ENCODE data around the gene CRCP. TPM values are rescaled to one million over a fixed set of nuclear protein-coding genes. Genes with fewer than 3 reads are reported as not detected.
"Not testable (repeated sequence)": the region's sequence is repeated elsewhere in the genome, so short reads cannot be mapped to it uniquely, and the experiment has no call there.

The CRCP gene
- 10 to 100 TPM; 20.6 to 48.6 (median 44.1) TPM for total RNA-seq

DNA sequence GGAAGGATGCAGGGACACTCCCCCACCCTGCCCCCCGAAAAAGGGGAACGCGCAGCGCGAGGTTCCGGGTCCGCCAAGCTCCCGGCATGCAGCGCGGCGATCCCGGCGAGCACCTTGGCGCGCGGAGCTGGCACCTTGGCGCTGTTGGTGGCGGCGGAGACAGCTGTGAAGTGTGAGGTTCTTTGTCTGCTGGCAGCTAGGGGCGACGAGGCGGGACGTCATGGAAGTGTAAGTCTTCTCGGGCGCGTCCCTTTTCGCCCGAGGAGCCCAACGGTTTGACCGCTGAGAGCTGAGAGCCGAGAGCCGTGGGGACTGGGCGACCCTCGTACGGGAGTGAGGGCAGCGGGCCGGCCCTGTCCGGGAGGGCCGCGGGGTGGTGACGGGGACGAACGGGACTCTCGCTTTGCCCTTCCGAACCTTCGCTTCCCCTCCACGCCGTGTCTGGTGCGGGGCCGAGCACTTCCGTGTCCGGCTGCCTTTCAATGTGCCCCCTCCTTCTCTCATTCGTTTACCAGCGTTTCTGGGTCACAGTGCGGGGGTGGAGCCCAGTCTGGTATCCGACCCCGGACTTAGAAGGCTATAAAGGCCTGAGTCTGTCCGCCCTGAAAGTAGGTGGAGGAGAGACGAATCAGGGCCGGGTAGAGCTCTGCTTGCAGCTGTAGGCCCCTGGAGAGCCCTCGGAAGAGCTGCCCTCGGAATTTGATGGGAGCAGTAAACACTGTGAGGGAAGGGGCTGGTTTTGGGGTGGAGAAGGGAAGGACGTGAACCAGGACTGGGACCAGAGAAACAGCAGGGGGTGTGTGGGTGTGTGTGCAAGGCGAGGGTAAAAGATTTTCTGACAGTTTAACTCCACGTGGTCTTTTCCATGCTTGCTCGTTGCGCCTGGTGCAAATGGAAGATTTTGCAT is at the start of gene CRCP:
Gene CRCP (plus strand): TSS at position 105 of the 907 bp plus-strand sequence. CDS start 116 bp downstream, at position 221.
- 0 to 2% methylated on average over 9 to 66 of the region's 67 CpGs for WGBS, 2 donors (ENCODE audit: low coverage in 1 of 2)
- Histone ChIP-seq H3K27me3 (no peaks in the 10 kb centered on the region), H3K36me3 (no peaks in the 10 kb centered on the region), H3K9me3 (no peaks in the 10 kb centered on the region), H3K4me3 (peak within 1 kb of the TSS; percentile 55 to 87 (median 64)), H3K27ac (peak within 1 kb of the TSS; percentile 94 to 98 (median 96)), H3K4me1 (peaks cover 21 to 48% (median 30%) of the 10 kb centered on the region in 4 donors)
- intact Hi-C loops (cut with DNase I; ENCODE audit: low total_unique reads) = no loop called here
- in situ Hi-C loops (cut with MboI; ENCODE audit: low pct_ligation_motif_present in 1 of 4, low pct_unique_long_range_greater_than_20kb in 1 of 4, low sequenced_read_pairs in 3 of 4) = no loop called here
- TF ChIP-seq CTCF (IDR thresholded peaks at IDR 0.05) (peak; percentile 16 to 53 (median 34)), POLR2A (IDR thresholded peaks at IDR 0.05) (peak; percentile 78), EP300 (IDR thresholded peaks at IDR 0.05; ENCODE audit: low read depth) (no peak), POLR2AphosphoS5 (IDR thresholded peaks at IDR 0.05) (peak; percentile 57 to 88 (median 85))
- DNase-seq = peak; percentile 87

- in situ Hi-C loops (cut with MboI; ENCODE audit: low pct_ligation_motif_present in 1 of 4, low pct_unique_long_range_greater_than_20kb in 1 of 4, low sequenced_read_pairs in 3 of 4) = no loop called here
- TF ChIP-seq CTCF (IDR thresholded peaks at IDR 0.05) (no peak), EP300 (IDR thresholded peaks at IDR 0.05; ENCODE audit: low read depth) (no peak), POLR2AphosphoS5 (IDR thresholded peaks at IDR 0.05) (no peak), POLR2A (IDR thresholded peaks at IDR 0.05) (no peak)
- Histone ChIP-seq H3K27me3 (no peaks in the 10 kb centered on the region), H3K27ac (no peak overlapping the region), H3K4me3 (no peak overlapping the region), H3K9me3 (no peaks in the 10 kb centered on the region), H3K36me3 (no peaks in the 10 kb centered on the region), H3K4me1 (no peaks in the 10 kb centered on the region)
- 88 to 92% methylated on average over 4 of the region's 4 CpGs for WGBS, 2 donors (ENCODE audit: low coverage in 1 of 2)
- DNase-seq = no peak
- intact Hi-C loops (cut with DNase I; ENCODE audit: low total_unique reads) = no loop called here
Observed at GRCh38 chr7:66069732-66070131, 44.9 kb upstream of the CRCP start.

DNA sequence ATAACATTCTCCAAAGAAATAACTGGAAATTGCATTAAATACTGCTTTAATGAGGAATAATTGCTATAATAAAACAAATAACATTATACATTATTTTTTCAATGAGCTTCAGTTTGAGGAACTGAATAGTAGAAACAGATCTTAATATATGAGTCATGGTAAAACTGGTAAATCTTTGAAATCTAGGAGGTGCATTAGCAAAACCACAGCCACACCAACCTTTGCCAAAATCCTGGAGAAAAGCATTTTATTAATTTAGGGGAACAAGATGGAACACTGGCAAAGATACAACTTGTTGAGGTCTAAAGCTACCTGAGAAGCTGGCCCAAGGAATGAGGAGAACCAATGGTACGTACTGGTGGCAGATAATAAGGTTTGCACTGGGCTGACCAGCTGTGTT is 44.4 kb upstream of the CRCP start:
- Histone ChIP-seq H3K4me3 (no peak overlapping the region), H3K9me3 (no peaks in the 10 kb centered on the region), H3K27ac (no peak overlapping the region), H3K36me3 (no peaks in the 10 kb centered on the region), H3K4me1 (peaks cover 0 to 3% (median 2%) of the 10 kb centered on the region in 4 donors), H3K27me3 (no peaks in the 10 kb centered on the region)
- no peak for TF ChIP-seq CTCF (IDR thresholded peaks at IDR 0.05)
- TF ChIP-seq POLR2AphosphoS5 (IDR thresholded peaks at IDR 0.05) = no peak
- no peak for TF ChIP-seq EP300 (IDR thresholded peaks at IDR 0.05; ENCODE audit: low read depth)
- no peak for TF ChIP-seq POLR2A (IDR thresholded peaks at IDR 0.05)
- no peak for DNase-seq
- intact Hi-C loops (cut with DNase I; ENCODE audit: low total_unique reads) = no loop called here
- in situ Hi-C loops (cut with MboI; ENCODE audit: low pct_ligation_motif_present in 1 of 4, low pct_unique_long_range_greater_than_20kb in 1 of 4, low sequenced_read_pairs in 3 of 4) = no loop called here
- WGBS, 2 donors (ENCODE audit: low coverage in 1 of 2) = 93 to 100% methylated on average over 1 of the region's 1 CpG

DNA sequence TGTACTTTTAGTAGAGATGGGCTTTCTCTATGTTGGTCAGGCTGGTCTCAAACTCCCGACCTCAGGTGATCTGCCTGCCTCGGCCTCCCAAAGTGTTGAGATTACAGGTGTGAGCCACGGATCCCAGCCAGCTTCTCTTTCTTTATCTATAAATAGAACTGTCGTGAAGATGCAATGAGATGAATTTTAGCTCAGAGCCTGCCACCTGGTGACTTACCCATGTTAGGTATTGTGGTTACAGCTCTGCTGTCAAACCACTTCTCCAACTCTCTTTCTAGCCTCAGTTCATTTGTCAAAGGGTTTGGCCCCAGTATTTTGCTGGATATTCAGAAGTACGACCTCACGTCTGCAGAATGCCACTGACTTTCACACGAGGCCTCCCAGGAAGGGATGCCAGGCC is 42.4 kb upstream of the CRCP start:
- H3K27ac ChIP-seq; DNase-seq; H3K36me3 ChIP-seq; intact Hi-C loops (cut with DNase I; ENCODE audit: low total_unique reads); in situ Hi-C loops (cut with MboI; ENCODE audit: low pct_ligation_motif_present in 1 of 4, low pct_unique_long_range_greater_than_20kb in 1 of 4, low sequenced_read_pairs in 3 of 4); H3K4me3 ChIP-seq; H3K27me3 ChIP-seq; H3K9me3 ChIP-seq: not testable (repeated sequence)
- 67% methylated on average over 7 of the region's 7 CpGs; no CpG with 5 or more reads in 1 of the 2 donors for WGBS, 2 donors (ENCODE audit: low coverage in 1 of 2)
- peaks cover 7 to 15% (median 11%) of the 10 kb centered on the region in 4 donors for H3K4me1 ChIP-seq

All from transverse colon (tissue), 4 donors.